A549 (cell line): ENCODE measurements around the gene ZNF319.

Source experiments
- CEBPB ChIP-seq, 2 experiments: fragments of >200 bp in 1 of 2; sonication (Bioruptor Twin) in 1 of 2; formaldehyde crosslinking in 1 of 2; IDR thresholded peaks; 2 replicates each; pipeline ENCODE4 v1.6.1; 2012 to 2016
- CHD2 ChIP-seq: fragments of 150-350 bp; IDR thresholded peaks from 2 replicates; pipeline ENCODE4 v1.6.1; 2014; ENCODE audit warnings: low read length; ENCODE audit not compliant: partially characterized antibody
- EP300 ChIP-seq, 2 experiments: fragments of >200 bp; sonication (Bioruptor Twin); formaldehyde crosslinking; IDR thresholded peaks; 2 replicates in 1 of 2; 3 replicates in 1 of 2; pipeline ENCODE4 v1.6.1; 2016 to 2017
- FOSB ChIP-seq: fragments of 250-450 bp; sonication (Bioruptor Pico); IDR thresholded peaks from 2 replicates; pipeline ENCODE4 v1.5.0; 2020; ENCODE audit warnings: mild to moderate bottlenecking, moderate library complexity
- PHF8 ChIP-seq: fragments of 200-600 bp; sonication (generic); IDR thresholded peaks from 2 replicates; pipeline ENCODE4 v1.6.1; 2016; ENCODE audit warnings: low read depth, mild to moderate bottlenecking, antibody characterized with exemption, moderate library complexity, borderline replicate concordance
- POLR2A ChIP-seq: IDR thresholded peaks from 2 replicates; pipeline ENCODE4 v1.6.1; 2012; ENCODE audit warnings: mild to moderate bottlenecking, low read length
- RFX5 ChIP-seq: fragments of 450-650 bp; IDR thresholded peaks from 2 replicates; pipeline ENCODE4 v1.7.1; 2014; ENCODE audit warnings: antibody characterized with exemption, mild to moderate bottlenecking, moderate library complexity
- SMC3 ChIP-seq: fragments of >200 bp; sonication (Bioruptor Twin); formaldehyde crosslinking; IDR thresholded peaks from 3 replicates; pipeline ENCODE4 v1.6.1; 2018; ENCODE audit warnings: inconsistent platforms
- TP53 ChIP-seq: fragments of 250-450 bp; sonication (Bioruptor Pico); IDR thresholded peaks from 2 replicates; pipeline ENCODE4 v1.5.0; 2021; ENCODE audit warnings: mild to moderate bottlenecking, moderate library complexity
- TF ChIP-seq, protein P1 (sequence below): fragments of >200 bp; sonication (Bioruptor Twin); formaldehyde crosslinking; IDR thresholded peaks from 3 replicates; pipeline ENCODE4 v1.5.1; 2016
- TF ChIP-seq, protein P2 (sequence below): fragments of 200-600 bp; sonication (generic); IDR thresholded peaks from 2 replicates; pipeline ENCODE4 v1.6.1; 2016; ENCODE audit warnings: antibody characterized with exemption, mild to moderate bottlenecking, moderate library complexity
- TF ChIP-seq, protein P3 (sequence below): fragments of 250-450 bp; sonication (Bioruptor Pico); IDR thresholded peaks from 2 replicates; pipeline ENCODE4 v1.5.0; 2021; ENCODE audit warnings: mild to moderate bottlenecking, moderate library complexity, borderline replicate concordance

DNA sequence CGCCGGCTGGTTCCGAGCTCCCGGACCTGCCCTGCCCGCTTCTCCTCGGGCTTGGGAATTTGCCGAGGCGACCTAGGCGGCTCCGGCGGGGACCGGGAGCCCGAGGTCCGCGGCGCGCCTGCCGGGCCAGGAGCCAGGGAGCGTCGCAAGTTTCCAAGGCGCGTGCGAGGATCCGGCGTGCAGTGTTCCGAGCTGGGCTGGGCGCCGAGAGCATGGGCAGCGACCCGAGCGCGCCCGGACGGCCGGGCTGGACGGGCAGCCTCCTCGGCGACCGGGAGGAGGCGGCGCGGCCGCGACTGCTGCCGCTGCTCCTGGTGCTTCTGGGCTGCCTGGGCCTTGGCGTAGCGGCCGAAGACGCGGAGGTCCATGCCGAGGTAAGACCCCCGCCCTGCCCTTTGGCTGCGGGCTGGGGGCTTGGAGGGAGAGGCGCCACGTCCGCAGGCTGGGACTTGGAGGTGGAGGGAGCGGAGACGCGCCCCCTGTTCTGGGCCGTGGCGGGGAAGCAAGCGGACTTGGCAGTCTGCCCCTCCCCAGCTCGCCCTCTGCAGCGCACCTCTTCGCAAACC lies 25.8 kb upstream of the ZNF319 start:
- TF ChIP-seq POLR2A (no peak), PHF8 (no peak), RFX5 (no peak), CEBPB (IDR thresholded peaks at IDR 0.05) (no peak), EP300 (IDR thresholded peaks at IDR 0.05) (no peak), SMC3 (no peak), FOSB (CRISPR knock-in tag) (no peak), CHD2 (no peak), TP53 (CRISPR knock-in tag) (no peak)
- TF ChIP-seq, protein P1, sequence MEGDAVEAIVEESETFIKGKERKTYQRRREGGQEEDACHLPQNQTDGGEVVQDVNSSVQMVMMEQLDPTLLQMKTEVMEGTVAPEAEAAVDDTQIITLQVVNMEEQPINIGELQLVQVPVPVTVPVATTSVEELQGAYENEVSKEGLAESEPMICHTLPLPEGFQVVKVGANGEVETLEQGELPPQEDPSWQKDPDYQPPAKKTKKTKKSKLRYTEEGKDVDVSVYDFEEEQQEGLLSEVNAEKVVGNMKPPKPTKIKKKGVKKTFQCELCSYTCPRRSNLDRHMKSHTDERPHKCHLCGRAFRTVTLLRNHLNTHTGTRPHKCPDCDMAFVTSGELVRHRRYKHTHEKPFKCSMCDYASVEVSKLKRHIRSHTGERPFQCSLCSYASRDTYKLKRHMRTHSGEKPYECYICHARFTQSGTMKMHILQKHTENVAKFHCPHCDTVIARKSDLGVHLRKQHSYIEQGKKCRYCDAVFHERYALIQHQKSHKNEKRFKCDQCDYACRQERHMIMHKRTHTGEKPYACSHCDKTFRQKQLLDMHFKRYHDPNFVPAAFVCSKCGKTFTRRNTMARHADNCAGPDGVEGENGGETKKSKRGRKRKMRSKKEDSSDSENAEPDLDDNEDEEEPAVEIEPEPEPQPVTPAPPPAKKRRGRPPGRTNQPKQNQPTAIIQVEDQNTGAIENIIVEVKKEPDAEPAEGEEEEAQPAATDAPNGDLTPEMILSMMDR: no peak
- TF ChIP-seq, protein P2, sequence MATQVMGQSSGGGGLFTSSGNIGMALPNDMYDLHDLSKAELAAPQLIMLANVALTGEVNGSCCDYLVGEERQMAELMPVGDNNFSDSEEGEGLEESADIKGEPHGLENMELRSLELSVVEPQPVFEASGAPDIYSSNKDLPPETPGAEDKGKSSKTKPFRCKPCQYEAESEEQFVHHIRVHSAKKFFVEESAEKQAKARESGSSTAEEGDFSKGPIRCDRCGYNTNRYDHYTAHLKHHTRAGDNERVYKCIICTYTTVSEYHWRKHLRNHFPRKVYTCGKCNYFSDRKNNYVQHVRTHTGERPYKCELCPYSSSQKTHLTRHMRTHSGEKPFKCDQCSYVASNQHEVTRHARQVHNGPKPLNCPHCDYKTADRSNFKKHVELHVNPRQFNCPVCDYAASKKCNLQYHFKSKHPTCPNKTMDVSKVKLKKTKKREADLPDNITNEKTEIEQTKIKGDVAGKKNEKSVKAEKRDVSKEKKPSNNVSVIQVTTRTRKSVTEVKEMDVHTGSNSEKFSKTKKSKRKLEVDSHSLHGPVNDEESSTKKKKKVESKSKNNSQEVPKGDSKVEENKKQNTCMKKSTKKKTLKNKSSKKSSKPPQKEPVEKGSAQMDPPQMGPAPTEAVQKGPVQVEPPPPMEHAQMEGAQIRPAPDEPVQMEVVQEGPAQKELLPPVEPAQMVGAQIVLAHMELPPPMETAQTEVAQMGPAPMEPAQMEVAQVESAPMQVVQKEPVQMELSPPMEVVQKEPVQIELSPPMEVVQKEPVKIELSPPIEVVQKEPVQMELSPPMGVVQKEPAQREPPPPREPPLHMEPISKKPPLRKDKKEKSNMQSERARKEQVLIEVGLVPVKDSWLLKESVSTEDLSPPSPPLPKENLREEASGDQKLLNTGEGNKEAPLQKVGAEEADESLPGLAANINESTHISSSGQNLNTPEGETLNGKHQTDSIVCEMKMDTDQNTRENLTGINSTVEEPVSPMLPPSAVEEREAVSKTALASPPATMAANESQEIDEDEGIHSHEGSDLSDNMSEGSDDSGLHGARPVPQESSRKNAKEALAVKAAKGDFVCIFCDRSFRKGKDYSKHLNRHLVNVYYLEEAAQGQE: no peak
- TF ChIP-seq, protein P3, sequence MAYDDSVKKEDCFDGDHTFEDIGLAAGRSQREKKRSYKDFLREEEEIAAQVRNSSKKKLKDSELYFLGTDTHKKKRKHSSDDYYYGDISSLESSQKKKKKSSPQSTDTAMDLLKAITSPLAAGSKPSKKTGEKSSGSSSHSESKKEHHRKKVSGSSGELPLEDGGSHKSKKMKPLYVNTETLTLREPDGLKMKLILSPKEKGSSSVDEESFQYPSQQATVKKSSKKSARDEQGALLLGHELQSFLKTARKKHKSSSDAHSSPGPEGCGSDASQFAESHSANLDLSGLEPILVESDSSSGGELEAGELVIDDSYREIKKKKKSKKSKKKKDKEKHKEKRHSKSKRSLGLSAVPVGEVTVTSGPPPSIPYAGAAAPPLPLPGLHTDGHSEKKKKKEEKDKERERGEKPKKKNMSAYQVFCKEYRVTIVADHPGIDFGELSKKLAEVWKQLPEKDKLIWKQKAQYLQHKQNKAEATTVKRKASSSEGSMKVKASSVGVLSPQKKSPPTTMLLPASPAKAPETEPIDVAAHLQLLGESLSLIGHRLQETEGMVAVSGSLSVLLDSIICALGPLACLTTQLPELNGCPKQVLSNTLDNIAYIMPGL (CRISPR knock-in tag): no peak
